SK-N-DZ (cell line): Measurements from ENCODE around the gene COPS3.
"Not testable (repeated sequence)": the region's sequence is repeated elsewhere in the genome, so short reads cannot be mapped to it uniquely, and the experiment has no call there.

Source experiments
- DNase-seq: peaks from one replicate; pipeline ENCODE4 v3.0.0-alpha.2; 2015; ENCODE audit warnings: low spot score

COPS3 gene

GRCh38 chr17:17303010-17303846 lies 22.2 kb upstream of the COPS3 start, which contains the start of gene NT5M:
NT5M (plus strand) TSS chr17:17303373; CDS start chr17:17303551, 178 bp downstream.
- peak; percentile 83 for DNase-seq

GRCh38 chr17:17301659-17302058 lies 20.6 kb upstream of the COPS3 start:
- DNase-seq, result not testable (repeated sequence)

DNA sequence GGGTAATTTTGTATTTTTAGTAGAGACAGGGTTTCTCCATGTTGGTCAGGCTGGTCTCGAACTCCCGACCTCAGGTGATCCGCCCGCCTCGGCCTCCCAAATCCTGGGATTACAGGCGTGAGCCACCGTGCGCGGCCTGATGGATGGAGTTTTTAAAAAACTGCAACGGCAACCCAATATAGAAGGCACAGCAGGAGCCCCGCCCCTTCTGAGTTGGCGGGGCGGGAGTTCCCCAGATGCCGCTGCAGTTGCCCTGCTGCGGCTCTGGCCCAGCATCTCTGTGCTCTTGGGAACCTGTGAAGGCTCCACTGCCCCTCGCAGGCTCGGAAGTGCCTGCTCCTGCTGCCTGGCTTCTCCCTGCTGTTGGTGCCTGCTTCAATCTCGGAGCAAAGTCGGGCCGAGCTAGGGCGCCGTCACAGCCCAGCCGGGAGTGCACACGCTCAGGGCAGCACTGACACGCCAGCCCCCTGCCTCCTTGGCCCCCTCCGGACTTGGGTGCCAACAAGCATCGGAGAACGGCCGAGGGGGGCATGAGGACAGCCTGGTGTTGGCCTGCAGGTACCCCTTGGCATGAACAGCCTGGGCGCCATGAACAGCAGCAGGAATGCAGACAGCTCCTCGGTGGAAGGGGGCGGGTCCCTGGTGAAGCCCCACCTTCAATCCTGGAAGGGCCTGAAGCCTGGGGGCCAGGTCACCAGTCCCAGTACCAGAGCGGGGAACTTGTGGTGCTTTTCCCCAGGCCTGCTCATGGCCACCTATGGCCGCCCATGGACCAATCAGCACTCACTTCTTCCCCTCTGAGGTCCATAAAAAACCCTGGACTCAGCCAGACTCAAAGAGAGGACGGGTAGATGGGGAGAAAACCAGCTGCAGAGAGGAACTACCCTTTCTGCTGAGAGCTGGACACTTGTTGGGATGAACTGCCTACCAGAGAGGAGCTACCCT lies 19.9 kb upstream of the COPS3 start:
- DNase-seq, result peak; percentile 96

GRCh38 chr17:17298108-17298507 lies 17.1 kb upstream of the COPS3 start:
- no peak for DNase-seq

- no peak for DNase-seq
These were observed 16.2 kb upstream of the COPS3 start for GRCh38 chr17:17297217-17297616.

GRCh38 chr17:17295141-17295540 lies 14.1 kb upstream of the COPS3 start:
- DNase-seq, result no peak

- no peak for DNase-seq
These were observed 8.7 kb upstream of the COPS3 start for GRCh38 chr17:17289701-17290100.

DNA sequence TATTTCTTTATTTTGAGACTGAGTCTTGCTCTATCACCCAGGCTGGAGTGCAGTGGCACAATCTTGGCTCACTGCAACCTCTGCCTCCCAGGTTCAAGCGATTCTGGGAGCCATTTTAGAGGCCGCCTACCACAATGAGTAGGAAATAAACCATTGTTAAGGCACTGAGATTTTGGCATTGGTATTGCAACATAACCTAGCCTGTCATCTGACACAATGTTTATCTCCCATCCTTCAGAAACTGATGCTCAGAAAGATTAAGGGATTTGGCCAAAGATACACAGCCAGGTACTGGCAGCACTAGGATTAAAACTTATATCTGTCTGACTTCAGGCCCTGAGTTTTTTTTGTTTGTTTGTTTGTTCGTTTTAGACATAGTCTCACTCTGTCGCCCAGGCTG lies 8.0 kb upstream of the COPS3 start:
- DNase-seq, result no peak

GRCh38 chr17:17285951-17286350 lies 4.9 kb upstream of the COPS3 start:
- no peak for DNase-seq

GRCh38 chr17:17279316-17279715 lies 1.7 kb downstream of the COPS3 start:
- no peak for DNase-seq

GRCh38 chr17:17277431-17277830 lies 3.6 kb downstream of the COPS3 start:
- DNase-seq, result not testable (repeated sequence)

DNA sequence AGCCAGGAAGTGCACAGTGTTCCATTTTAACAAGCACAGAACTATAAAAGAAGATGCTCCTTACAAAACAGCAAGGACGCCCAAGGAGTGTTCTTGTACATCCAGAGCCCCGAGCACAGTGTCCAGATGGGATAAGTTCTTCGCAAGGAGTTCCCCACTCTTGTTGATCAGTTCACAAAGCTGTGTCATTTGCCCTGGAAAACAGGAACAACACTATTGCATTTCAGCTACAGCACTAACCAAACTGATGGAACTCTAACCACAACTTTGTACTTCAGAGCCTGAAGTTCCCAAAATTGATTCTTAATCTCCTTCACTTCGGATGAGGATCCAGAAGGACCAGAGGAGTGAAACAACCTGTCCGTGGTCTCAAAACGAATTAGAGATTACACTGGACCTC lies 5.1 kb downstream of the COPS3 start:
- no peak for DNase-seq

GRCh38 chr17:17269926-17270773 lies 10.9 kb downstream of the COPS3 start:
- DNase-seq, result no peak

DNA sequence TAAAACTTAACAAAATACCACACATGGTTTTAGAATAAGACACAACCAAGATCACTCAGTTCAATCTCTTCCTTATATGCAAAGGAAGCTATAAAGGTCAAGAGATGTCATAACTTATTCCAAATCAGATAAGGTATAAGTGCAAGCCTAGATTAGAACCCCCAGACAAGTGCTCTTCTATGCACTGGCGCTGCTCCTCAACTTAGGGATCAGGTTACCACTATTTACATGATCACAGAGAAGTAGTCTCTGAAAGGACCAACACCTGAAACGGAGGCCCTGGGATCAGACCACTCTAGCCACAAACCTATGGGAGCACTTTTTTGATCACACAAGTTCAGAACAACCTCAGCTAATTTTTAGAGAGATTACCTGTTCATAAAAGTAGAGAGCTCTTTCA lies 16.6 kb downstream of the COPS3 start:
- no peak for DNase-seq

DNA sequence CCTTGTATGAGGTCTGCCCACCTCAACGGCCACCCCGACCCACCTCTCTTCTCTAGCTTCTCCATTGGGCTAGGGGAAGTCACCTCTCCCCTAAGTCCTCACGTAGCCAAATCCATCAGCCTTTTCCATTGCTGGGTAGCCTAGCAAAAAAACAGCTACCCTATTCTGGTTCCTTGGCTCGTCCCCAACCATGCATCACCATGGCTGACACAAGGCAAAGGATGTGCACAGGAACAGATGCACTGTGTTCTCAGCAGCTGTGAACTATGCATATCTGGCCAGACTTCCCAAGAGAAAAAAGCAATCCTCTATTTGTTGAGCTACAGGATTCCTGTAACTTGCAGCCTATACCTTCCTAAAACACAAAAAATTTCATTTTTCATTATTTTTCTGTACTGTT lies 22.0 kb downstream of the COPS3 start:
- DNase-seq, result no peak

DNA sequence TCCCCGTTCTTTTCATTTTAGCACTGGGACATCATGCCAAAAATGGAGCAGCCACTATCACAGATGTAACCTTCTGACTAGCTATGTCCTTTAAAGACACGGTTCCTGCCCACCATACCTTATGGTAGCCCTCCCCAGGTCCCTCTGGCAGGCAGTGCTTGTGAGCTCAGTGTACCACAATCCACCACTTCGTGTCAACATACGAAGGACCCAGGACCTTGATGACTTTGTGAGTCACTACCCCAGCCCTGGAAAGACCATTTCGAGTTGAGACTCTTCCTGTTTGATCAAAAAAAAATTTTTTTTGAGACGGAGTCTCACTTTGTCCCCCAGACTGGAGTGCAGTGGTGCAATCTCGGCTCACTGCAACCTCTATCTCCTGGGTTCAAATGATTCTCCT lies 23.0 kb downstream of the COPS3 start:
- no peak for DNase-seq

GRCh38 chr17:17256316-17256715 lies 24.7 kb downstream of the COPS3 start:
- DNase-seq, result no peak

GRCh38 chr17:17255689-17256088 lies 25.4 kb downstream of the COPS3 start:
- not testable (repeated sequence) for DNase-seq

DNA sequence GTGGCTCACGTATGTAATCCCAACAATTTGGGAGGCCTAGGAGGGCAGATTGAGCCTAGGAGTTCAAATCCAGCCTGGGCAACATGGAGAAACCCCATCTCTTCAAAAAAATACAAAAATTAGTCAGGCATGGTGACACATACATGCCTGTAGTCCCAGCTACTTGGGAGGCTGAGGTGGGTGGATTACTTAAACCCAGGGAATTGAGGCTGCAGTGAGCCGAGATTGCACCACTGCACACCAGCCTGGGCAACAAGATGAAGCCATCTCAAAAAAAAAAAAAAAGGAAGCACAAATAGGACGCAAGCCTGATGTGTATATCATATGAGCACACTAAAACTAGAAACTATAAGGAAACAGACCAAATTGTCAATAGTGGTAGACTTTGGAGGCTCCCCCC lies 27.0 kb downstream of the COPS3 start:
- DNase-seq, result no peak

- DNase-seq, result no peak
These were observed 27.6 kb downstream of the COPS3 start for GRCh38 chr17:17253406-17253805.

- no peak for DNase-seq
These were observed 28.8 kb downstream of the COPS3 start for GRCh38 chr17:17252149-17252661.
